ENCODE results near the gene FCRL3. TPM values are rescaled to one million over a fixed set of nuclear protein-coding genes. Genes with fewer than 3 reads are reported as not detected.

The FCRL3 gene
- total RNA-seq, result not detected in 2 replicates

GRCh38 chr1:157700732-157701131 is at the start of gene FCRL3:
TSS of gene FCRL3 (minus strand) at chr1:157700769. CDS start at chr1:157700489, 280 bp downstream.

Other genes with a start within 250 kb of the FCRL3 start
- gene FCRL5, start 148.3 kb downstream of the FCRL3 start, total RNA-seq, result not detected in 2 replicates
- gene FCRL4, start 102.7 kb downstream of the FCRL3 start, total RNA-seq, result not detected in 2 replicates
- gene FCRL2, start 76.4 kb upstream of the FCRL3 start, total RNA-seq, result not detected in 2 replicates
- not detected in 2 replicates for gene FCRL1, start 119.4 kb upstream of the FCRL3 start, total RNA-seq
- not detected in 2 replicates for gene CD5L, start 141.0 kb upstream of the FCRL3 start, total RNA-seq